Retinal pigment epithelial cell (primary cell): ENCODE measurements around the gene REEP3.

Source experiments
- DNase-seq: peaks from one replicate; pipeline ENCODE4 v3.0.0-alpha.2; 2010; ENCODE audit warnings: low read depth
- H3K4me3 ChIP-seq: 2 replicates; pipeline ENCODE4 v1.5.1; 2011; ENCODE audit warnings: mild to moderate bottlenecking, low read length, control low read depth, moderate library complexity
- CTCF ChIP-seq: conservative IDR thresholded peaks from 2 replicates; pipeline ENCODE4 v1.5.1; 2011; ENCODE audit warnings: low read depth, low read length, control low read depth, inconsistent platforms

The REEP3 gene

GRCh38 chr10:63673246-63673645, 152.0 kb downstream of the REEP3 start:
- DNase-seq = no peak
- no peak for TF ChIP-seq CTCF
- no peak overlapping the region for H3K4me3 ChIP-seq

DNA sequence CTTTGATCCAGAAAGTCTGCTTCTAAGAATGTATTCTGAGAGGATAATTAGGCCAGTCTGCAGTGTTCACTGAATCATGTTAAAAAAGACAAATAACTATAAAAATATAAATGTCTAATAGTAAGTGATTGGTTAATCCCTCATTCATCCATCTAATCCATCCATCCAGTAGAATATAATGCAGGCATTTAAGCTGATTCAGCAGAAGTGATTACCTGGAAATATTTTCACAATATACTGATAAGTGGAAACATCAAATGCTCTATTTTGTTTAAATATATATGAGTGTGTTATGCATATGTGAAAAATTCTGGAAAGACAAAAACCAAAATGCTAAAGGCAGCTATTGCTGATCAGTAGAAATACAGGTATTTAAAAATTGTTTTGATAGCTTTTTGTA, 152.6 kb downstream of the REEP3 start:
- no peak for TF ChIP-seq CTCF
- DNase-seq = no peak
- H3K4me3 ChIP-seq = no peak overlapping the region
